ENCODE results near the gene ANKS6. TPM values are rescaled to one million over a fixed set of nuclear protein-coding genes. Genes with fewer than 3 reads are reported as not detected.
A peak's percentile ranks its signal among the peaks of the same experiment; 100 is the strongest.

The ANKS6 gene
- total and polyA plus RNA-seq, 9 of the 15 experiments (the other 6 are each of a cell fraction or from before 2014, with no cell fraction given), result 9.9 to 74.5 (median 36.9) TPM

- Histone ChIP-seq H3K79me2 (ENCODE audit: control insufficient read depth, insufficient read depth, low read length) (no peaks in the 10 kb centered on the region), H4K20me1 (replicated peaks; ENCODE audit: control insufficient read depth, insufficient read depth, low read length) (no peaks in the 10 kb centered on the region), H3K4me3 (no peak overlapping the region), H3K4me1 (replicated peaks in 1 of 2; ENCODE audit: control insufficient read depth in 2 of 2, insufficient read depth in 2 of 2, low read length in 2 of 2) (peaks cover 6 to 9% of the 10 kb centered on the region in 2 experiments; a peak in 4 of 5 replicates), H3K9me1 (ENCODE audit: control insufficient read depth, insufficient read depth, low read length) (no peaks in the 10 kb centered on the region), H3K4me2 (ENCODE audit: insufficient read depth, low read length) (no peak overlapping the region), H3K27ac (ENCODE audit: extremely low read depth, low read depth, low read length) (no peak overlapping the region), H3K27me3 (ENCODE audit: control insufficient read depth in 2 of 2, insufficient read depth in 2 of 2, low read length in 2 of 2) (no peaks in the 10 kb centered on the region), H2AFZ (ENCODE audit: low read depth, low read length) (no peak overlapping the region), H3K36me3 (ENCODE audit: control insufficient read depth, insufficient read depth, low read length) (peaks cover 35% of the 10 kb centered on the region; the same call in 2 of the 3 replicates), H3K9ac (ENCODE audit: insufficient read depth in 1 of 2, low read depth in 2 of 2, low read length in 2 of 2) (no peak overlapping the region), H3K9me3 (replicated peaks; ENCODE audit: control insufficient read depth, insufficient read depth, low read depth, low read length) (0 out of 2 replicates have a peak, but pooled peaks cover 2% of the 10 kb centered on the region)
- in situ Hi-C loops (cut with MboI), result no loop called here
- FAIRE-seq (no peak), ATAC-seq (no peak), DNase-seq (ENCODE audit: extremely low read depth in 1 of 4, low spot score in 3 of 4) (no peak)
- ChIA-PET CTCF (ENCODE audit: low intra/inter-chr PET ratio) (no interaction called here), POLR2A (interaction anchor here (1.6 to 2.1 kb wide), 2 partner anchors 10 to 14 kb away, joined by 3 to 8 read pairs; no protein-coding TSS in a partner anchor)
- WGBS (ENCODE audit: insufficient coverage, low coverage, missing lambda C conversion rate), result 90% methylated on average over 2 of the region's 2 CpGs
- BruUV-seq (replicated peaks), result no TSS peak
- TF ChIP-seq PBX2 (CRISPR knock-in tag; IDR thresholded peaks at IDR 0.05; ENCODE audit: low read depth) (no peak), PBX2 (tag; conservative IDR thresholded peaks at IDR 0.05; ENCODE audit: low read depth) (no peak), TBL1XR1 (IDR thresholded peaks at IDR 0.05; ENCODE audit: low read length in 2 of 2) (no peak), YY1 (IDR thresholded peaks at IDR 0.05; ENCODE audit: borderline replicate concordance in 1 of 3, control insufficient read depth in 1 of 3, extremely low read depth in 1 of 3, insufficient read depth in 3 of 3, insufficient read length in 1 of 3, insufficient replicate concordance in 2 of 3, low read depth in 1 of 3, low read length in 2 of 3) (peak in 1 of 3 experiments; percentile 64), TCF3 (CRISPR knock-in tag; IDR thresholded peaks at IDR 0.05) (no peak), SMAD4 (CRISPR knock-in tag; conservative IDR thresholded peaks at IDR 0.05) (no peak), ZNF584 (CRISPR knock-in tag; IDR thresholded peaks at IDR 0.05; ENCODE audit: low read depth) (no peak), TRIM24 (IDR thresholded peaks at IDR 0.05) (0 out of 4 replicates have a peak, but pooled peaks of 1 of the 2 experiments have one; percentile 26), ZC3H11A (IDR thresholded peaks at IDR 0.05; ENCODE audit: low read depth, low read length) (no peak), MITF (IDR thresholded peaks at IDR 0.05) (no peak)
- intact Hi-C loops (cut with micrococcal nuclease), result no loop called here
Measured at GRCh38 chr9:98818764-98819163, 22.4 kb upstream of the ANKS6 start.

All from K562 (cell line).